Parathyroid adenoma (tissue), 2 donors: ENCODE results near the gene DEFB110.

ENCODE experiments used
- H2AFZ ChIP-seq: fragments of 300-600 bp; sonication (generic); one replicate; pipeline ENCODE4 v1.7.0; 2017; ENCODE audit warnings: antibody characterized with exemption, mild to moderate bottlenecking
- H3K27ac ChIP-seq: fragments of 300-600 bp; sonication (generic); one replicate; pipeline ENCODE4 v1.7.0; 2017
- H3K27me3 ChIP-seq: fragments of 300-600 bp; sonication (generic); one replicate; pipeline ENCODE4 v1.7.0; 2017; ENCODE audit warnings: low read length; ENCODE audit not compliant: control insufficient read depth, insufficient read depth
- H3K36me3 ChIP-seq: fragments of 300-600 bp; sonication (generic); one replicate; pipeline ENCODE4 v1.7.0; 2017; ENCODE audit warnings: low read length; ENCODE audit not compliant: control insufficient read depth, insufficient read depth
- H3K4me1 ChIP-seq: fragments of 300-600 bp; sonication (generic); one replicate; pipeline ENCODE4 v1.7.0; 2017; ENCODE audit warnings: control low read depth
- H3K4me2 ChIP-seq: fragments of 300-600 bp; sonication (generic); one replicate; pipeline ENCODE4 v1.7.0; 2017; ENCODE audit warnings: low read length
- H3K4me3 ChIP-seq: fragments of 300-600 bp; sonication (generic); one replicate; pipeline ENCODE4 v1.7.0; 2017; ENCODE audit warnings: low read depth, low read length
- H3K79me2 ChIP-seq: fragments of 300-600 bp; sonication (generic); one replicate; pipeline ENCODE4 v1.7.0; 2017; ENCODE audit warnings: control low read depth
- H3K9ac ChIP-seq: fragments of 300-600 bp; sonication (generic); one replicate; pipeline ENCODE4 v1.7.0; 2017; ENCODE audit warnings: mild to moderate bottlenecking
- H3K9me3 ChIP-seq: fragments of 300-600 bp; sonication (generic); one replicate; pipeline ENCODE4 v1.7.0; 2017; ENCODE audit warnings: low read length; ENCODE audit not compliant: control insufficient read depth
- TF ChIP-seq, protein P1 (sequence below): fragments of 300-600 bp; sonication (generic); IDR thresholded peaks from one replicate; pipeline ENCODE4 v1.7.0; 2017; ENCODE audit warnings: antibody characterized with exemption, mild to moderate bottlenecking
- donor health status: primary hyperparathyroidism.

DEFB110 gene

DNA sequence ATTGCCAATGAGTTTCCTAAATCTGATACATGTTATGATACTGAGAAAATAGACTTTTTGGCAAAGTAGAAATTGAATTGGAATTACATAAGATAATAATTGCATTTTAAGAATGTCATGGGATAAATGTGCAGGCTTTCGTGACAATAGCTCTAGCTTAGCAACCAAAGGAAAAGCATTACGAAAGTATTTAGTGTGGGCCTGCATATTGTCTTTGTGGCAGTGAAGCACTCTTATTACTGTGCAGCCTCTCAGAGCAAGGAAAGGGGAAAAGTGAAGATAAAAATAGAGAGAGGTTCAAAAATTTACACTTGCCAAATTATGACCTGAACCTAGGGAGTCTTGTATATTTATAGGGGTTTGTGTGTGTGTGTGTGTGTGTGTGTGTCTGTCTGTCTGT, 39.7 kb downstream of the DEFB110 start:
- Histone ChIP-seq H3K4me1 (no peaks in the 10 kb centered on the region), H3K27me3 (no peaks in the 10 kb centered on the region), H3K9me3 (no peaks in the 10 kb centered on the region), H3K4me3 (no peak overlapping the region), H3K4me2 (no peak overlapping the region), H3K9ac (no peak overlapping the region), H3K36me3 (no peaks in the 10 kb centered on the region), H3K79me2 (no peaks in the 10 kb centered on the region), H2AFZ (no peak overlapping the region), H3K27ac (no peak overlapping the region)
- TF ChIP-seq, protein P1, sequence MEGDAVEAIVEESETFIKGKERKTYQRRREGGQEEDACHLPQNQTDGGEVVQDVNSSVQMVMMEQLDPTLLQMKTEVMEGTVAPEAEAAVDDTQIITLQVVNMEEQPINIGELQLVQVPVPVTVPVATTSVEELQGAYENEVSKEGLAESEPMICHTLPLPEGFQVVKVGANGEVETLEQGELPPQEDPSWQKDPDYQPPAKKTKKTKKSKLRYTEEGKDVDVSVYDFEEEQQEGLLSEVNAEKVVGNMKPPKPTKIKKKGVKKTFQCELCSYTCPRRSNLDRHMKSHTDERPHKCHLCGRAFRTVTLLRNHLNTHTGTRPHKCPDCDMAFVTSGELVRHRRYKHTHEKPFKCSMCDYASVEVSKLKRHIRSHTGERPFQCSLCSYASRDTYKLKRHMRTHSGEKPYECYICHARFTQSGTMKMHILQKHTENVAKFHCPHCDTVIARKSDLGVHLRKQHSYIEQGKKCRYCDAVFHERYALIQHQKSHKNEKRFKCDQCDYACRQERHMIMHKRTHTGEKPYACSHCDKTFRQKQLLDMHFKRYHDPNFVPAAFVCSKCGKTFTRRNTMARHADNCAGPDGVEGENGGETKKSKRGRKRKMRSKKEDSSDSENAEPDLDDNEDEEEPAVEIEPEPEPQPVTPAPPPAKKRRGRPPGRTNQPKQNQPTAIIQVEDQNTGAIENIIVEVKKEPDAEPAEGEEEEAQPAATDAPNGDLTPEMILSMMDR = no peak

DNA sequence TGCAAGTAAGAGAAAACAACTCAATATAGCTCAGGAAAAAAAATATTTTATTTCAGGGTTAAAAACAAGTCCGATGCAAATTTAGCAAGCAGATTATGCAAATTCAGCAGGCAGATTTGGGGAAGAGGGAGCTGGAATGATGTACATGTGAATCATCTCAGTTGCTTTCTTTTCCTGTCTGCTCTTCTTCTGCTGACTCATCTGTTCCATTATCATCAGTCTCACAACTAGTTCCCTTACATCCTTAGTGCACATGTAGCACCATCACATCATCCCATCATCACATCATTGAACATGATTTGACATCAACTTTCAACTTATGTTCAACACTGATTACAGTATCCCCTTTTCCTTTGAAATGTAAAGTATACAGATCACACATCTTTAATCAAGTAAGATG, 40.9 kb downstream of the DEFB110 start:
- H3K9ac ChIP-seq = no peak overlapping the region
- no peak overlapping the region for H3K4me2 ChIP-seq
- no peaks in the 10 kb centered on the region for H3K9me3 ChIP-seq
- no peaks in the 10 kb centered on the region for H3K27me3 ChIP-seq
- no peak overlapping the region for H2AFZ ChIP-seq
- no peaks in the 10 kb centered on the region for H3K36me3 ChIP-seq
- no peak overlapping the region for H3K27ac ChIP-seq
- no peak overlapping the region for H3K4me3 ChIP-seq
- H3K4me1 ChIP-seq = no peaks in the 10 kb centered on the region
- no peaks in the 10 kb centered on the region for H3K79me2 ChIP-seq
- TF ChIP-seq, protein P1 = no peak

DNA sequence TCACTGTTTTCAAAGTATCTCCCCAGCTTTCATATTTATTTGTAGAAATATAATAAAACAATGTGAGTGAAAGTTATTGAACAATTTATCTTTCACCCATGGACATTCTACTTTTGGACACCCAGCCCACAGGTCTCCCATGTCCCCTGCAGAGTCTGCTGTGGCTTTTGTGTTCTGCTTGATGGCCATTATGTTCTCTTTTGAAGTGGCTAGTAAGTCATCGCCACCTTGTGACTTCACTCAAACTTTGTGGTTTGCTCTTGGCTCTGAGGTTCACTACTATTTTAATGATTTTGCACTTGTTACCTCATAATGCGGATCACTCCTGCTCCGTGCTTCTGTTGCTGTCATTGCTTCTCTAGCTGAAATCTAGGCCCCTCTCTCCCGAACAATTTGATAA, 42.2 kb downstream of the DEFB110 start:
- H3K4me1 ChIP-seq = no peaks in the 10 kb centered on the region
- no peak overlapping the region for H3K4me2 ChIP-seq
- H3K9me3 ChIP-seq = no peaks in the 10 kb centered on the region
- H2AFZ ChIP-seq = no peak overlapping the region
- TF ChIP-seq, protein P1 = no peak
- H3K79me2 ChIP-seq = no peaks in the 10 kb centered on the region
- no peak overlapping the region for H3K4me3 ChIP-seq
- no peak overlapping the region for H3K9ac ChIP-seq
- no peaks in the 10 kb centered on the region for H3K36me3 ChIP-seq
- no peak overlapping the region for H3K27ac ChIP-seq
- H3K27me3 ChIP-seq = no peaks in the 10 kb centered on the region

DNA sequence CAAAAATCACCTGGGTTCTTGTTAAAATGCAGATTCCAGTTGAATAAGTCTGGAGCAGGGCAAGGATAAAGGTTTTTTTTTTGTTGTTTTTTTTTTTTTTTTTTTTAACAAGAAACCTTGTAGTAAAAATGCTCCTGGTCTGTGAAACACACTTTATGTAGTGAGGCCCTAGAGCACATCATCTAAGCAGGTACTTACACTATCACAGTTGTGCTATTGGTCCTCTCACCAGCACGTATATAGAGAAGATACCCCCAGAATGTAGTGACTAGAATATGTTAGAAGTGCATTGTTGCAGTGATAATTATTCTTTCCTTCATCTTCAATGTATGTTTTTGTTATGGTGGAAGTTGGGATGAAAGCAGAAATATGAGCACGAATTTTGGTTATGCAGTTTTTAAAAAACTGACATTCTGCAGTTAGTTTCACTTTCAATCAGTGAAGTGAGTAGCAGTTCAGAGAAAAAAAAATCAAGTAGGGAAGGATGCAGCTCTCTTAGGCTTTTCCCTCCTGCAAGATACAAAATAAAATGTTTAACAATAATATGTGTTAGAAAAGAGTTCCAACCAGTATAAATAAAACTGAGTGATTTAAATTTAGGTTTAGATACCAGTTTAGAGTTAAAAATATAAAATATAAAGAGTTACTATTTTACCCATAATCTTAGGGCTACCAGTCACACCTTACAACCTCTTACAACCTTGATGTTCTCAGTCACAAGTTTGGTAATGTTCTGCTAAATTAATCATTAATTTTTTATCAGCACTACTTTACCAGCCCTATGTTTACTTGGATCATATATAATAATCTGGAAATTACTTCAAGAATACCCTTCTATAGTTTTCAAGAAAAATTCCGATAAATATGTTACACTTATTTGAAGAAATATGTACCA, 43.2 kb downstream of the DEFB110 start:
- Histone ChIP-seq H3K4me3 (no peak overlapping the region), H3K4me1 (no peaks in the 10 kb centered on the region), H3K36me3 (no peaks in the 10 kb centered on the region), H3K9me3 (no peaks in the 10 kb centered on the region), H3K9ac (no peak overlapping the region), H2AFZ (no peak overlapping the region), H3K4me2 (no peak overlapping the region), H3K27me3 (no peaks in the 10 kb centered on the region), H3K27ac (no peak overlapping the region), H3K79me2 (no peaks in the 10 kb centered on the region)
- TF ChIP-seq, protein P1 = no peak

DNA sequence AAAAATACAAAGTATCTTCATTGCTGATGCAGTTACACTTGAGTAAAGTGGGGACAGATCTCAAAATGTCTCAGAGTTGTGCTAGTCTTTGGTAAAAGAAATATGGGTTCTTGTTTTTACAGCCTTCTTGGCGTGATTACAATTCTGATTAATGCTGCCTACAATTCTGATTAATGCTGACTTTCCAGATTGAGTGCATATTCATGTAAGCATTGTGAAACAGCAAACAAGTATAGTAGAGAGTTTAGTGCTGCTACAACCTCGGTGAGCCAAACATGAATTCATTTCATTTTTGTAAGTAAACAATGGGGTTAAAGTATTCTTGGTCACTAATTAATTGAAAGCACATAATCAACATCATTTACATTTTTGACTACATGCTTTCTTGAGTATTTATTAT, 52.2 kb downstream of the DEFB110 start, which contains the start of gene DEFB113:
Gene DEFB113 (minus strand): TSS at position 21 of the 400 bp plus-strand sequence. CDS start 0 bp downstream, at position 21.
- no peak within 1 kb of the TSS for H3K4me3 ChIP-seq
- no peaks in the 10 kb centered on the region for H3K36me3 ChIP-seq
- H3K4me1 ChIP-seq = no peaks in the 10 kb centered on the region
- no peak within 1 kb of the TSS for H3K9ac ChIP-seq
- H3K27ac ChIP-seq = no peak within 1 kb of the TSS
- no peak within 1 kb of the TSS for H3K4me2 ChIP-seq
- H3K9me3 ChIP-seq = no peaks in the 10 kb centered on the region
- no peaks in the 10 kb centered on the region for H3K79me2 ChIP-seq
- H2AFZ ChIP-seq = no peak within 1 kb of the TSS
- TF ChIP-seq, protein P1 = no peak
- H3K27me3 ChIP-seq = no peaks in the 10 kb centered on the region
